HG02678 (cell line): ENCODE measurements around the gene NAT16.
A peak's percentile ranks its signal among the peaks of the same experiment; 100 is the strongest.

ENCODE experiments used
- ATAC-seq: cut with Tn5 transposase; IDR thresholded peaks from one replicate; pipeline ENCODE4 v1.9.1; 2021; ENCODE audit warnings: mild to moderate bottlenecking, moderate library complexity; ENCODE audit not compliant: unreplicated experiment

NAT16 gene

DNA sequence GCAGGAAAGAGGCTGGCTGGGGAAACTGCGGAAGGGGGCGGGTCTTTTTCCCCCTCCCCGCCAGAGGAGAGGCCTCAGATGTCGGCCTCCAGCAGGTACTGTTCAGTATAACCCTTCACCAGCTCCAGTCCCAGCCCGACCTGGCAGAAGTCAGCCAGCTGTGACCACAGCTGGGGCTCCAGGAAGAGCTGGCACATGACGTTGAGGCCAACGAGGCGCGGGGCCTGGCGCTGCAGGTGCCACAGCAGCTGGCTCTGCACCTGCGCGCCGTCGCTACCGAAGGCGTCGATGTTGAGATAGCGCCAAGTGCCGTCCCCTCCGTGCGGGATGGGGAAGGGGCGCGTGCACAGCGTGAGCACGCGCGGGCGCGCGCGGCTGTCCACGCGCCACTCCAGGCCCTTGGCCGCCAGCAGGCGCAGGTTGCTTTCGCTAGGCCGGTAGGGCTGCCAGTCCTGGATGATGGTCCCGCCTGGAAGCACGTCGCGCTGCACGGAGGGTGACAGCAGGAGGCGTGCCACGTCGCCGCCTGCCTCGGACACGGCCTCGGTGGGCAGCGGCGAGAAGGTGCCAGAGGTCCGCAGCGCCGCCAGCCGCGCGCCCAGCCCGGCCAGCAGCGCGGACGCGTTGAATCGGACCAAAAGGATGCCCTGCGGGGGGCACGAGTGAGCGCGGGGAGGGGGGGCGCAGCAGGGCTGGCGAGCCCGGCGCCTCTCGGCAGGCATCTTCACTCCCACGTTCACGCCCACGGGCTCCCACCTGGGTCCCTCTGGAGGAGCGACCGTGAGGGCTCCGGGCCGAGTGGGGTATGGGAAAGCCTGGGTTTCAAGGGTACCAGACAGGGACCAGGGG is 7.9 kb downstream of the NAT16 start:
- no peak for ATAC-seq

DNA sequence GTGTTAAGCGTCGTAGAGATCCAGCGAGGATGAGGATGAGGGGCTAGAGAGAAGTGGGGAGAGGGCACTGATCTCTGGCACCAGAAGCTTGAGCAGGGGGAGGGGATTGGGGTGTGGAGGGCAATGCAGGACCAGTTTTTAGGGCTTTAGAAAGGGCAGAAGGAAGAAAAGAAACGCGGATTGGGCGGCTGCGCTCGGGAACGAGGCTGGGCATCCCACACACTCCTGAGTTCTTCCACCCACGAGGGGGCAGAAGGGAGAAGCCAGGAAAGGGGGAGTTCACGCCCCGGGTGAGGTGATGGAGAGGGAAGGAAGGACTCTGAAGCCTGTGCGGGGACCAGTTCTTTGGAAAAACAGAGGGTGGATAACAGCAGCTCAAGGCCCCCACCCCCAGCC is 8.7 kb downstream of the NAT16 start:
- no peak for ATAC-seq

DNA sequence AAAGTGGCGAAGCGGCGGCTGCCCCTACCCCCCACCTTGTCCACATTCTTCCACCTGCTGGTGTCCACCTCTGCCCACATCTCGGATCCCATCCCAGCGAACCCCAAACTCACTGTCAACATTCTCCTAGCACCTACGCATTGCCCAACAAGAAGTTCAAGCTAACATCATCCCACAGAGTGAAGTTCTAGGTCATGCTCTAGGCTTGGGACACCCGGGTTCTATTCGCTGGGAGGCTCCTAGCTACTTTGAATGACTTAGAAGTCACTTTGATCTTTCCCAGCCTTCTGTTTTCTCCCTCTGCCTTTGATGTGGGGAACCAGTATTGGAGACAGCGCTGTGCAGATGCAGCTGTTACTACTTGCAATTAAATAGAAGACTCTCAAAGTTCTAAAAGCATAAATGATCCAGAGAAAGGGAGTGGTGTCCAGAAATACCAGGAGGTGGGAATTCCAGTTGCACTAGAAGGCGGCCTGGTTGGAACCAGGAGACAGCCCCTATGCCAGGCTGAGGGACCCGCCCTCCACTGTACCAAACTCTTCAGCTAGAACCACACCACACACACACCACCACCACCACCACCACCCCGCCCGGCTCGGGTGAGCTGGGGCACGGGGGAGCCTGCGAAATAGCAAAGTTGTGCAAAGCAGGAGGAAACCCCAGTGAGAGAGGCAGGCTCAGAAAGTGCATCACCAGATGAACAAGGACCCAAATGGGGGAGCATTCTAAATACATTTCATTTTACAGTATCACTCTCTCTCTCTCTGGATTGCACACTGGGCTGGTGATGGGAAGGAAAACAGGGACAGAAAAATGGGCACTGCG is 9.3 kb downstream of the NAT16 start:
- no peak for ATAC-seq

DNA sequence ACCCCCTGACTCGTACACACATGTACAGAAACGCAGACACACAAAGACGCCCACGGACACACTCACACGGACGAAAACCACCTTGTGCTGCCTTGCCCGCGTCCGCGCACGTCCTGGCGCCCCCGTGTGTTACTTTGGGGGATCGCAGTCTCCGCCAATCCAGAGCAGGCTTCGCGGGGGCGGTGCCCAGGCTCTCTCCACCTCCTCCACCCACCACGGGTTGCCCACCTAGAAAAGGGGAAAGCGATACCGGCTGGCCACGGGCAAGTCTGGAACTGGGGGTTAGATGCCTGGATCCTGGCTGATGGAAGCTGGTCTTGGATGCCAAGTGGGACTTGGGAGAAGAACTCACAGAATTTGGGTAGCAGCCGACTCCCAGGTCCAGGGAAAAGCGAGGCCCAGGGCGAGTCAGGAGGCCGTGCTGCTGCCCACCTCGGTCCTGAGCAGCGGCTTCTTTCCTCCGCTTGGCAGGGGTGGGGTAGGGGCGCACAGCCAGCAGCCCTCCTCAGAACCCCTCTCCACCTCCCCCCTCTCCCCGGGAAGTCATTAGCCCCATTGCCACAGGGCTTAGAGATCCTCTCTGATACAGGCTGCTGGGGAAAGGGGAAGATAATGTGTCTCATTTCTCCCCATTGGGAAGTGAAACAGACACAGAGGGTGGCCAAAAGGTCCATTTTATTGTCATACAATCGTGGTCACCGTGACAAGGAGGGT is 10.1 kb downstream of the NAT16 start:
- ATAC-seq: peak; percentile 39

DNA sequence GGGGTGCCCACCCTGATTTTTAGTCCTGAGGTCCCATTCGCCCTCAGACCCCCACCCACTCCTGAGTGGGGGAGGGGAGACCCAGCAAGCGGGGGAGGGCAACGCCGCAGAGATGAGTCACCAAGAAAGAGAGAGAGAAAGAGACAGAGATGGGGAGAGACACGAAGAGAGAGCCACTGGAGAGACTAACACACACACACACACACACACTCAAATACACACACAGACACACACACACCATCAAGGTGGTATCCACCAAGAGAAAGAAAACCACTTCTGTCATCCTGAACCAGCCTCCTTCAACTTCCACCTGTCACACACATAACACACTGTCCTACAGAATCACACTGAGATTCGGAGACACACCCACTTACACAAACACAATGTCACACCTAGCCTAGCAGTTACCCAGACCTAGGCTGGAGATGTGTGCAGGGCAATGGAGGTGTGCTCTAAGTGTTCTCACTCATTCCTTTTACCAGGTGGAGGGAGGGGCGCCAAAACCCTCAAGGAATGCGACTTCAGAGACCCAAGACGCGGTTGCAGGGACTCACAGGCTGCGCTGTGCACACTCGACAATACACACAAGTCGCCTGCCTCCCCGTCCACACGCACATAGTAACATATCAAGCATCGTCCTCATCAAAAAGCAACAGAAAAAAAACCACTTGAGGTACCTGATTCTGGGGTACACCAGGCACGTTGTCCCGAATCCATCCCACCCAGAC is 10.8 kb downstream of the NAT16 start:
- no peak for ATAC-seq

DNA sequence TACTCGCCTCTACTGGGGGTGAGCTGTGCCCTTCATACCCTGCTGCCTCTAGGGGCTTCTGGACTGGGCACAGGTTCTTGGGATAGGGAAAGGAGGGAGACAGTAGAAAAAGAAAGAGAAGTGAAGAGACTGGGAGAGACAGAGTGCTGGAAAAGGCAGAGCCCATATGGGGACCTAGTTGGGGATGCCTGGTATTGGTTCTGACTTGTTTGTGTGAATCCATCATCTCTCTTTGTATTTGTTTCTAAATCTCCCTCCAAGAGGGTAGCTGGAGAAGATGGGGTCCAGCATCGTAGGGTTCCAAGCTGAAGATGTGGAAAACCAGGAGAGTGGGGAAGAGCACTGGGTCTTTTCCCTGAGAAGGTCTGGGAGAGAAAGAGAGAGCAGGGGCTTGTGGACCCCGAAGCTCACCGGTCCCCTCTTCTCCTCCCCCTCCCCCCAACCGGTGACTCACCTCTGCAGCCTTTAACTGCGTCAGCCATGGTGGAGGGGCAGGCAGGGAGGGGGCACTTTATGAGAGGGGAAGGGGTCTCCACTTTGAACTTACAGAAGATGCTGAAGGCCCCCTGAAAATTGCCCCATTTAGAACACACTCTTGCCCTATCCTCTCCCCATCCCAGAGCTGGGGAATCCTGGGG is 11.6 kb downstream of the NAT16 start:
- ATAC-seq: no peak

DNA sequence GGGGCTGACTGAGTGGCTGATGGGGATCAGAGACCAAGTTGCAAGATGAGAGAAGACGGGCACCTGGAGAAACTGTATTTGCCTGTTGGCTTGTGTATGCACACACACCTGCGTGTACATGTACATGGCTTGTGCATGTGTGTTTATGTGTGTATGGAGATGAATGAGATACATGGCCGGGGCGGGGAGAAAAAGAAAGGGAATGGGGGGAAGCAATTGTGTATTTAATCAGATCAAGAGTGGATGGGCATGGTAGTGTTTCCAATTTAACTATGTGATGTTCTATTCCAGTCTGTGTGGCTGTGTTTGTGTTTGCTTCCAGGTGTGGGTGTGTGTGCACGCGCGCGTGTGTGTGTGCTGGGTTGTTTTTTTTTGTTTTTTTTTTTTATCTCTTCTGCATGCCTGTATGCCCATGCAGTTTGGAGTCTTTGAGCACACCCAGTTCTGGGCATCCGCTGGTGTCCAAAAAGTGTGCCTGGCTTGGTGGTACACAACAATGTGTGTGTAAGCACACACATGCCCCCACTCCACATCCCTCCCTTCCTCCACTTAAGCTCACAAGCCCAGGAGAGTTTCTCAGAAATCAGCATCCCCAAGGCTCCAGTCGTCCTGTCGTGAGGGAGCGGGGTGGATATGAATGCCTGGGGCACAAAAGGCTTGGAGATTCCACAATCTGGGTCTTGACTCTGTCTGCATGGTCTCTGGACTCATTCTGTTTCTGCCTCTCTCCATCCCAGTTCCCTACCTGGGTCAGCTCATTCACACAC is 12.3 kb downstream of the NAT16 start:
- no peak for ATAC-seq

DNA sequence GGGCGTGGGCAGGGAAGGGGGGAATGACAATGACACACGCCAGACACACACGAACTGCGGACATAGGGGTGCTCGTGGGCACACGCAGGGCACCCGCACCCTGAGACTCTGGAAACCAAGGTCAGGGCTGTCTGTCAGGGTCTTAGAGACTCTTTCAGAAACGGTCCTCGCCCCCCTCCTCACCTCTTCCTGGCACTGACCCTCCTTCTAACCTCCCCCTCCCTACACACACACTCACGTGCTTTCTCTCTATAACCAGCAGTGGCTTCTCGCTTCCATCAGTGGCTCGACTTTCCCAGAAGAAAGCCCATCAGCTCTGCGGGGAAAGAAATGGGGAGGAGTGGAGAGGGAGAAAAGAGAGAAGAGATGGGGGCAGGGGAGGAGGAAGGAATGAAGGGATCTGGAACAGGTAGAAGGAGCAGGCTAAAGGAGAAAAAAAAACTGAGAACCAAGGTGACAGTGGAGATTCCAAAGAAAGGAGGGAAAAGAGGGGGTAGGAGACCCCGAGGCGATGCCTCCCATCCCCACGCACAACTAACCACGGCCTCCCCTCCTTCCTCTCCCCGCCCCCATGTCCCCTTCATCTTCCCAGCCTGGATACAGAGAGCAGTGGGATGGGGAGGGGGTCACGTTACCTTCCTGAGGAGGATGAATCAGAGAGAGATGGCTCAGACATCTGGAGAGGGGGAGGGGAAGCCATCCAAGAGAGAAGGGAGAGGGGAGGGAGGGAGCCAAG is 13.0 kb downstream of the NAT16 start:
- no peak for ATAC-seq

DNA sequence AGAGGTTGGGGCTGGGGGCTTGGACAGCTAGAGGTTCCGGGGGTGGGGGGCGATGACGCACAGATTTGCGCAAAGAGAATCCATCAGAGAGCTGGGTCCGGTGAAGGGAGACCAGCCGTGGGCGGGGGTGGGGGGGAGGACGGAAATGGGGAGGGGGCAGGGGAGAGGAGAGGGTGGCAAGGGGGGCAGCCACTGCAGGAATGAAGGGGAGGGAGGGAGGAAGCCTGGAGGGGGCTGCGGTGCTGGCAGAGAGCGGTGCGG is 13.5 kb downstream of the NAT16 start:
- ATAC-seq: no peak

DNA sequence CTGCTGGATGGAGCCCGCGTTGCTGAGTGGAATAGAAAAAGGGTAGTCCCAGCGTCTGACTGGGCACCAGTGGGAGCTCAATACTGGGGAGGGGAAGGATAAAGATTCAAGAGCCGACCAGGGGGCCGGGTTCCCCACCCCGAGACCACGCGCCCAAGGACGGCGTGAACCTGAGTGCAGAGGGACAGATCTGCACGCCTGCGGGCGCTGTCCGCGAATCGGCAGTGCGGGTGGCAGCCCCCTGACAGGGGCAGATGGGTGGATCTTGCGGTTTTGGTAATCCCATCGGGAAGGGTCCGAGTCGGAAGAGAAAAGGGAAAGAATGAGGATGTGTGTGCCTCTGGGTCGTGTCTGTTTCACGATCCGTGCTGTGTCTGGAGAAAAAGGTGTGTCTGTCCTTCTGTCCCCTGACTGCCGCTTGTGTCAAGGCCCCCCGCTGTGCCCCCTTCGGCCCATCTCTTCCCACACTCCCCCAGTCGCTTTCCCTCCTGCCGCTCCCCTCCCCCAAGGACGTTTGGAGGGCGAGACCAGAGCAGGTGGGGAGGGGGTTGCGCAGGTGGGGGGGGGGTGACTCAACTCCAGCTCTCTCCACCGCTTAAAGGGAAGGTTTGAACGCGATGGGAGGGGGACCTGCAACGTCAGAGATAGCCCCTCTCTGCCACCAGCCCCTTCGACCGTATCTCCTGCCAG is 14.0 kb downstream of the NAT16 start:
- ATAC-seq: no peak

DNA sequence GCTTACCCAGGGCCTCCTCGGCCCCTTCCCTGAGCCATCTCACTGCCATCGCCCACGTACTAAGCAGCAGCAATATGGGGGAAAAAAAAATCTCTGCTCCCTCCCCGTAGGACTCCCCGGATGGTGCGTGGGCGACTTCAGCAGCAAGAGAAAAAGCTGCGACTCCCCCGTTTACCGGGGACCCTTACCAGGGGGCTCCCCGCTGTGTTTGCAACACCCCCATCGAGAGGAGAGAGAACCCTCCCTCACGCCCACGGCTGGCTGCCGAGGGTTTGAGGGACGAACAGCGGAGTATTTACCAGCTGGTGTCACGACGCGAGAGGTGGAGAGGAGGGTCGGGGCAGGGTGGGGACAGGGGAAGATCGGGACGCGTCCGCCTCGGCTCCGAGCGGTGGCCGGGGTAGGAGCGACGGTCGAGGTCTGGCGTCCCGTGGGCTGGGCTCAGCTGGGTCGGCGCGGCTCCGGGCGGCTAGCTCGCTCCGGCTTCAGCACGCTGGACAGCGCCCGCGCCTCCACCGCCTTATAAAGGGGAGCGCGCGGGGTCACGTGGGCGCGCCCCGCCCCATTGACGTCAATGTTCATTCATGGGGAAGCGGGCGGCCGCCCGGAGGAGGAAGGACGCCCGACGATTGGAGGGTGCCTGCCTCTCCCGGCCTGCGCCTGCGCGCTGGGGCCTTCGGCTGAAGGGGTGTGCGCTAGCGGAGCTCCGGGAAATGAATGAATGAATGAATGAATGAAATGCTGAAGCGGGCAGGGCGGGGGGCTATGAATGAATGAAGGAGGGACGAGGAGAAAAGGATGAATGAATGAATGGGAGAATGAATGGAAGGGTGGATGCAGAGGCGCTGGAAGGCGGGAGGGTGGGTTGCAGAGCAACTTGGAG is 14.8 kb downstream of the NAT16 start, which contains the start of gene VGF:
Gene VGF (minus strand): TSS at position 495 of the 883 bp plus-strand sequence. CDS start 726 bp downstream, outside the sequence.
- peak; percentile 73 for ATAC-seq

DNA sequence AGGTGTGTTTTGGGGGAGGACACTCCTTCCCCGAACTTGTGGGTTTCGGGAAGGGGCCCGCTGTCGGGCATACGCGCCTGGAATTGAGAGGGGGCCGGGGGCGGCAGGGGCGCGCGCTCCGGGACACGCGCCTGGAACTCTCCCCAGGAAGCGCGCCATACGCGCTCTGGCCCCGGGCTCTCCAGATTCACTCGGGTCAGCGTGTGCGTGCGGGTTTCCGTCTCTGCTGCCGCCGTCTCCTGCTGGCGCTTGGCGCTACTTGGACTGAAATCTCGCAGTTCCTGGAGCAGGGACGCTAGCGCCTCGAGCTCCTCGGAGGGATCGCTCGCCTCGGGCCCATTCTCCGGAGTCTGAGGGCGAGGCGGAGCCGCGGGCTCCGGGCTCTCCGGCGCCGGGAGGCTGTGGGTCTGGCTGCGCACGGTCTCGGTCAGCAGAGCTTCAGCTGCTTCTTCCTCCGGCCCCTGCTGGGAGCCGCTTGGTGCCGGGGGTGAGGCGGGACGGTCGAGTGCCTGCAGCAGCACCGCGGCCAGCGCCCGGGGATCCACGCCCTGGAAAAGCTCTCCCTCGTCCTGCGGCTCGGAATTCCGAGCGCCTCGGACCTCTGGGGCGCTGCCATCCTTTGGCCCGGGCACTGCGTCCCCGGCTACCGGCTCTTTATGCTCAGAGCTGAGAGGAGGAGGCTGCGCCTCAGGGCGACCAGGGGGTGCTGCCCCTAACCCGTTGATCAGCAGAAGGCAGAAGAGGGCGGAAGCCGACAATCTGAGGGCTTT is 15.8 kb downstream of the NAT16 start:
- ATAC-seq: no peak

DNA sequence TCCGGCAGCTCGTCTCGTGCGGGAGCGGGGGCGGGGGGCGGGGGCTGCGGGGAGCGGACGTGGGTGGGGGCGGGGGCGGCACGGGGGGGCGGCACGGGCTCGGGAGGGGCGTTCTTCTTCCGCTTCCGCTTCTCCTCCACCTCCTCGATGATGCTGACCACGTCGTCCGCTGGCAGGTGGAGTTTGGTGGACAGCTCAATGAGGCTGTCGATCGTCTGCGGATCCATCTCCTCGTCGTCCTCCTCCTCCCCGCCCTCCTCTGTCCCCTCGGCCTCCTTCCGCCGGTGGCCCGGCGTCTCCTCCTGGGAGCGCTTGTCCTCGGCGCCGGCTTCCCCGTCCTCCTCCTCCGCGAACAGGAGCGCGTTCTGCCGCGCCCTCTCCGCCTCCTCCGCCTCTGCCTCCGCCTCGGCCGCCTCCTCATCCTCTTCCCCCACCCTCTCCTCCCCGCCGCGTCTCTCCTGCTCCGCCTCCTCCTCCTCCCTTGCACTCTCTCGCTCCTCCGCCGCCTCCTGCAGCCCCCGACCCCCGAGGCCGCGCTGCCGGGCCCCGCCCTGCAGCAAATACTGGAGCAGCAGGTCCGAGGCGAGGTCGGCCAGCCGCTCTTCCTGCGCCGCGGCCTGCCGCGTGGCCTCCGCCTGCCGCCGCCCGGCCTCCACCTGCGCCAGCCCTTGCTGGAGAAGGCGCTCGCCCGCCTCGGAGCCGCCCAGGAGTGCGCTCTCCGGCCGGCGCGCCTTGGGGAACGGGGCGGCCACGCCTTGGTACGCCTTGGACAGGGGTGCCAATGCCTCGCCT is 16.6 kb downstream of the NAT16 start:
- no peak for ATAC-seq

DNA sequence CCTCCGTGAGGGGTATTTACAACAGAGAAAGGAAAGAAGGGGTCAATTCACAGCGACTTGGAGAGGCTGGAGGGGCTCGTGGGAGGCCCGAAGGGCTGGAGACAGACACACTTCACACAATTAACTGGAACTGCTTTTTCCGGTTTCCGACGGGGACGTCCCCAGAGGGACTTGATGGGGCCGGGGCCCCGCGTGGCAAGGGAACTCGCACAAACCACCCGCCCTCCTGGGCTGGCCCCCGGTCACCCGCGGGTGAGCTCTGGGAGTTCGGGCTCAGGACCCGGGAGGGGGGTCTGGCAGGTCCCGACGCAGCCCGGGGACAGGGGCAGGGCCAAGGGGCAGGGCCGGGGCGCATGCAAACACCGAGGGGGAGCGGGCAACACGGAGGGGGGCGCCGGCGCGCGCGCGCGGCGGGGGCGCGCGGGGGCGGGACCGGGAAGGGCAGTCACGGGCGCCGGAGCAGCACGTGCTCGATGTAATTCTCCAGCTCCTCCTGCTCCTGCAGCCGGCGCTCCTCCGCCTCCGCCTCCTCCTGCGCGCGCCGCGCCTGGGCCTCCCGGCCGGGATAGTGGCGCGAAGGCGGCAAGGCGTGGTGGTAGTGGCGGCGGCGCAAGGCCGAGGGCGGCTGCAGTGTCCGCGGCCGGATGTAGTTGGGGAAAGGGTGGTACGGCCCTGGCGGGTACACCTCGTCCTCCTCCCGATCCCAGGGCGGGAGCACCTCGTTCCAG is 17.4 kb downstream of the NAT16 start:
- ATAC-seq: no peak
